Endodermal cell (in vitro differentiated cells): ENCODE results near the gene BICD2. TPM values are rescaled to one million over a fixed set of nuclear protein-coding genes. Genes with fewer than 3 reads are reported as not detected.
"Not testable (repeated sequence)": the region's sequence is repeated elsewhere in the genome, so short reads cannot be mapped to it uniquely, and the experiment has no call there.

Experiments
- DNase-seq: peaks from one replicate; pipeline ENCODE4 v3.0.0-alpha.2; 2017
- H3K27ac ChIP-seq: 2 replicates; pipeline ENCODE4 v1.5.1; 2013; ENCODE audit warnings: mild to moderate bottlenecking, low read depth, low read length, moderate library complexity
- H3K27me3 ChIP-seq: 2 replicates; pipeline ENCODE4 v1.6.1; 2013; ENCODE audit warnings: mild to moderate bottlenecking, low read length, moderate library complexity; ENCODE audit not compliant: insufficient read depth, control insufficient read depth, poor library complexity, severe bottlenecking
- H3K36me3 ChIP-seq: 2 replicates; pipeline ENCODE4 v1.7.0; 2013; ENCODE audit warnings: mild to moderate bottlenecking, low read length, moderate library complexity; ENCODE audit not compliant: control insufficient read depth, insufficient read depth
- H3K4me1 ChIP-seq: one replicate; pipeline ENCODE4 v1.7.0; 2013; ENCODE audit warnings: low read length; ENCODE audit not compliant: control insufficient read depth, insufficient read depth
- H3K4me3 ChIP-seq: 2 replicates; pipeline ENCODE4 v1.5.1; 2013; ENCODE audit warnings: mild to moderate bottlenecking, low read length, moderate library complexity
- H3K9ac ChIP-seq: 2 replicates; pipeline ENCODE4 v1.6.1; 2013; ENCODE audit warnings: mild to moderate bottlenecking, low read length, moderate library complexity; ENCODE audit not compliant: poor library complexity, severe bottlenecking; ENCODE audit errors: extremely low read depth
- H3K9me3 ChIP-seq: 2 replicates; pipeline ENCODE4 v1.6.1; 2013; ENCODE audit warnings: mild to moderate bottlenecking, low read length, moderate library complexity; ENCODE audit not compliant: control insufficient read depth
- H3K27ac Mint-ChIP-seq: 2 replicates; pipeline ENCODE4 v1.8.0; 2020; ENCODE audit warnings: mixed read lengths
- H3K27me3 Mint-ChIP-seq: 2 replicates; pipeline ENCODE4 v1.8.0; 2021; ENCODE audit warnings: mild to moderate bottlenecking, mixed read lengths; ENCODE audit not compliant: insufficient read depth
- H3K36me3 Mint-ChIP-seq: 2 replicates; pipeline ENCODE4 v1.8.0; 2020; ENCODE audit warnings: low read depth, mixed read lengths
- H3K4me1 Mint-ChIP-seq: 2 replicates; pipeline ENCODE4 v1.8.0; 2020; ENCODE audit warnings: mixed read lengths
- H3K4me3 Mint-ChIP-seq: 2 replicates; pipeline ENCODE4 v1.8.0; 2020; ENCODE audit warnings: mild to moderate bottlenecking, moderate library complexity, mixed read lengths
- H3K9me3 Mint-ChIP-seq: 2 replicates; pipeline ENCODE4 v1.8.0; 2020; ENCODE audit warnings: mild to moderate bottlenecking, mixed read lengths
- CTCF ChIP-seq: fragments of 200-600 bp; sonication (generic); conservative IDR thresholded peaks from 2 replicates; pipeline ENCODE4 v1.5.0; 2021; ENCODE audit warnings: antibody characterized with exemption, mild to moderate bottlenecking
- WGBS, 2 experiments: methylation state at CpG; one replicate each; pipeline versions ENCODE4 v1.1.5 to v1.1.7; 2013; ENCODE audit warnings: missing lambda C conversion rate in 2 of 2, mixed read lengths in 1 of 2; ENCODE audit not compliant: insufficient coverage in 1 of 2, insufficient read length in 1 of 2; 5-methylcytosine and 5-hydroxymethylcytosine counted together
- total RNA-seq, 2 donors: library from RNA; stranded (reverse); fragmentation: NEBNext Ultra II Directional in 1 of 2; extraction: Animal tissue kit (Norgen Biotek cat#: 25700) in 1 of 2; gene quantifications; 2 replicates in 1 of 2; 3 replicates in 1 of 2; pipeline ENCODE4 v1.2.1, GENCODE V29; 2021

Gene BICD2
- total RNA-seq, 2 donors from 2014 or later, result 20.7 to 20.9 TPM

GRCh38 chr9:92769286-92769685, 4.7 kb upstream of the BICD2 start:
- H3K4me3 Mint-ChIP-seq, result no peak overlapping the region
- peaks cover 3% of the 10 kb centered on the region for H3K9me3 Mint-ChIP-seq
- no peaks in the 10 kb centered on the region for H3K36me3 ChIP-seq
- 98 to 100% methylated on average over 3 of the region's 3 CpGs for WGBS, 2 experiments
- no peaks in the 10 kb centered on the region for H3K9me3 ChIP-seq
- no peaks in the 10 kb centered on the region for H3K27me3 ChIP-seq
- no peak overlapping the region for H3K9ac ChIP-seq
- no peak for TF ChIP-seq CTCF
- no peaks in the 10 kb centered on the region for H3K36me3 Mint-ChIP-seq
- peaks cover 5% of the 10 kb centered on the region for H3K27me3 Mint-ChIP-seq
- H3K4me1 ChIP-seq, result no peaks in the 10 kb centered on the region
- H3K4me1 Mint-ChIP-seq, result peaks cover 11% of the 10 kb centered on the region
- no peak overlapping the region for H3K4me3 ChIP-seq
- no peak overlapping the region for H3K27ac ChIP-seq
- no peak for DNase-seq
- no peak overlapping the region for H3K27ac Mint-ChIP-seq

GRCh38 chr9:92768816-92769215, 4.2 kb upstream of the BICD2 start:
- not testable (repeated sequence) for DNase-seq, H3K27me3 ChIP-seq, H3K27me3 Mint-ChIP-seq, H3K36me3 Mint-ChIP-seq, H3K9me3 ChIP-seq, H3K4me3 Mint-ChIP-seq, H3K9ac ChIP-seq, H3K4me1 ChIP-seq, H3K36me3 ChIP-seq, H3K4me3 ChIP-seq, H3K9me3 Mint-ChIP-seq, H3K27ac Mint-ChIP-seq, H3K27ac ChIP-seq
- 93 to 94% methylated on average over 9 to 10 of the region's 10 CpGs for WGBS, 2 experiments
- H3K4me1 Mint-ChIP-seq, result peaks cover 11% of the 10 kb centered on the region

- H3K4me1 ChIP-seq, result peaks cover 4% of the 10 kb centered on the region
- no peak for TF ChIP-seq CTCF
- no peak overlapping the region for H3K27ac ChIP-seq
- WGBS, 2 experiments, result 93 to 95% methylated on average over 5 to 9 of the region's 9 CpGs
- no peak overlapping the region for H3K27ac Mint-ChIP-seq
- no peaks in the 10 kb centered on the region for H3K9me3 Mint-ChIP-seq
- no peaks in the 10 kb centered on the region for H3K36me3 ChIP-seq
- H3K4me1 Mint-ChIP-seq, result peaks cover 24% of the 10 kb centered on the region
- no peaks in the 10 kb centered on the region for H3K27me3 ChIP-seq
- H3K9me3 ChIP-seq, result no peaks in the 10 kb centered on the region
- DNase-seq, result no peak
- H3K36me3 Mint-ChIP-seq, result no peaks in the 10 kb centered on the region
- no peak overlapping the region for H3K9ac ChIP-seq
- H3K27me3 Mint-ChIP-seq, result peaks cover 5% of the 10 kb centered on the region
- H3K4me3 ChIP-seq, result no peak overlapping the region
- no peak overlapping the region for H3K4me3 Mint-ChIP-seq
These were observed 2.7 kb upstream of the BICD2 start for GRCh38 chr9:92767066-92768054.
